Measurements from ENCODE around the gene ZNF195.
"Not testable (repeated sequence)": the region's sequence is repeated elsewhere in the genome, so short reads cannot be mapped to it uniquely, and the experiment has no call there.

GRCh38 chr11:3402181-3402860 lies 23.4 kb upstream of the ZNF195 start:
- TF ChIP-seq CTCF (conservative IDR thresholded peaks at IDR 0.05); EZH2 (IDR thresholded peaks at IDR 0.05; ENCODE audit: low read depth): not testable (repeated sequence)

Data from PC-9 (cell line).